ENCODE measurements around the gene VPS37B. TPM values are rescaled to one million over a fixed set of nuclear protein-coding genes. Genes with fewer than 3 reads are reported as not detected.

Gene VPS37B
- total and polyA plus RNA-seq, 10 of the 15 experiments (the other 5 are each of a cell fraction or from before 2014, with no cell fraction given): 0.66 to 68.6 (median 39.6) TPM

GRCh38 chr12:122865268-122866231 lies 30.4 kb downstream of the VPS37B start:
- no peak overlapping the region for H3K27ac ChIP-seq (ENCODE audit: control insufficient read depth, insufficient read depth)
- no peak for DNase-seq (ENCODE audit: low read depth, low spot score)
- ChIA-PET SMC1A (ENCODE audit: uncharacterized antibody, unreplicated experiment) (interaction anchor here (8.4 kb wide), 1 partner anchor 87 kb away, joined by 100 read pairs; no protein-coding TSS in a partner anchor), POLR2A (no interaction called here), RAD21 (ENCODE audit: unreplicated experiment) (interaction anchor here (0.6 to 2.3 kb wide), 4 partner anchors 29 to 251 kb away, joined by 3 to 6 read pairs (median 4); partner anchors contain the start of gene ABCB9), CTCF (interaction anchor here (0.6 to 1.6 kb wide), 6 partner anchors 14 to 85 kb away, joined by 3 to 6 read pairs (median 4); no protein-coding TSS in a partner anchor)
- H2AFZ ChIP-seq (ENCODE audit: control insufficient read depth, low read depth, low read length): no peak overlapping the region
- BruUV-seq (replicated peaks): no TSS peak
- no peak overlapping the region for H3K9ac ChIP-seq (ENCODE audit: control insufficient read depth, insufficient read depth, low read length)
- no peak overlapping the region for H3K4me3 ChIP-seq
- H3K4me2 ChIP-seq (ENCODE audit: control insufficient read depth, insufficient read depth): no peak overlapping the region
- 71% methylated on average over 41 of the region's 43 CpGs for WGBS (ENCODE audit: insufficient coverage, insufficient replicate concordance, low lambda C conversion rate, missing lambda C conversion rate)
- ATAC-seq: peak; percentile 55
- in situ Hi-C loops (cut with MboI) (loop anchor here (25.0 kb wide), 1 partner anchor 372 kb away; the partner anchor contains the start of genes MPHOSPH9 and MTRFR), intact Hi-C loops (cut with micrococcal nuclease; ENCODE audit: unreplicated experiment) (no loop called here)
- H3K36me3 ChIP-seq (ENCODE audit: control insufficient read depth in 2 of 2, insufficient read depth in 2 of 2, low read length in 1 of 2): peaks cover 15 to 38% of the 10 kb centered on the region in 2 experiments; a peak in 3 of 4 replicates
- no peaks in the 10 kb centered on the region for H3K27me3 ChIP-seq (replicated peaks in 1 of 2; ENCODE audit: control insufficient read depth in 2 of 2, insufficient read depth in 2 of 2, low read length in 1 of 2)
- H4K20me1 ChIP-seq (ENCODE audit: control insufficient read depth, insufficient read depth): no peaks in the 10 kb centered on the region
- FAIRE-seq: no peak
- peaks cover 3% of the 10 kb centered on the region; the same call in 1 of the 2 replicates for H3K4me1 ChIP-seq (ENCODE audit: control insufficient read depth, insufficient read depth, low read length)
- H3K79me2 ChIP-seq (ENCODE audit: control insufficient read depth, insufficient read depth, low read length): no peaks in the 10 kb centered on the region
- no peaks in the 10 kb centered on the region for H3K9me3 ChIP-seq (replicated peaks; ENCODE audit: control insufficient read depth, insufficient read depth, low read length)
- TF ChIP-seq YBX1 (IDR thresholded peaks at IDR 0.05) (no peak), ZBTB33 (IDR thresholded peaks at IDR 0.05) (no peak), ESRRA (IDR thresholded peaks at IDR 0.05; ENCODE audit: low read length) (no peak), ATF3 (IDR thresholded peaks at IDR 0.05; ENCODE audit: borderline replicate concordance, extremely low read depth, low read depth, low read length) (no peak), ZBTB4 (CRISPR knock-in tag; IDR thresholded peaks at IDR 0.05) (no peak), BHLHE40 (IDR thresholded peaks at IDR 0.05; ENCODE audit: borderline replicate concordance in 1 of 2, low read depth in 2 of 2, low read length in 1 of 2) (peak; percentile 80 to 88), ATF7 (IDR thresholded peaks at IDR 0.05; ENCODE audit: low read depth) (no peak), HDAC6 (IDR thresholded peaks at IDR 0.05; ENCODE audit: unreplicated experiment) (no peak), SMARCA5 (IDR thresholded peaks at IDR 0.05) (no peak), ZNF592 (IDR thresholded peaks at IDR 0.05) (no peak)
- TF ChIP-seq, protein P1, sequence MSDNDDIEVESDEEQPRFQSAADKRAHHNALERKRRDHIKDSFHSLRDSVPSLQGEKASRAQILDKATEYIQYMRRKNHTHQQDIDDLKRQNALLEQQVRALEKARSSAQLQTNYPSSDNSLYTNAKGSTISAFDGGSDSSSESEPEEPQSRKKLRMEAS (IDR thresholded peaks at IDR 0.05; ENCODE audit: low read depth, low read length): no peak

Measured in GM12878 (cell line).